Endometrial microvascular endothelial cells (primary cell): Measurements from ENCODE around the gene HOXA2. TPM values are rescaled to one million over a fixed set of nuclear protein-coding genes. Genes with fewer than 3 reads are reported as not detected.

Experiments
- in situ Hi-C: cut with HindIII; loops from 2 replicates; pipeline ENCODE4 v1.10.0; 2017; ENCODE audit warnings: low sequenced_read_pairs, low pct_unique_long_range_greater_than_20kb; ENCODE audit errors: inconsistent ontology term
- total RNA-seq: library from RNA; depleted of rRNA; stranded (reverse); fragments of >200 nt; gene quantifications from one replicate; pipeline ENCODE4 v1.2.3, GENCODE V29; 2015; ENCODE audit errors: inconsistent ontology term

HOXA2 gene
- not detected for total RNA-seq

DNA sequence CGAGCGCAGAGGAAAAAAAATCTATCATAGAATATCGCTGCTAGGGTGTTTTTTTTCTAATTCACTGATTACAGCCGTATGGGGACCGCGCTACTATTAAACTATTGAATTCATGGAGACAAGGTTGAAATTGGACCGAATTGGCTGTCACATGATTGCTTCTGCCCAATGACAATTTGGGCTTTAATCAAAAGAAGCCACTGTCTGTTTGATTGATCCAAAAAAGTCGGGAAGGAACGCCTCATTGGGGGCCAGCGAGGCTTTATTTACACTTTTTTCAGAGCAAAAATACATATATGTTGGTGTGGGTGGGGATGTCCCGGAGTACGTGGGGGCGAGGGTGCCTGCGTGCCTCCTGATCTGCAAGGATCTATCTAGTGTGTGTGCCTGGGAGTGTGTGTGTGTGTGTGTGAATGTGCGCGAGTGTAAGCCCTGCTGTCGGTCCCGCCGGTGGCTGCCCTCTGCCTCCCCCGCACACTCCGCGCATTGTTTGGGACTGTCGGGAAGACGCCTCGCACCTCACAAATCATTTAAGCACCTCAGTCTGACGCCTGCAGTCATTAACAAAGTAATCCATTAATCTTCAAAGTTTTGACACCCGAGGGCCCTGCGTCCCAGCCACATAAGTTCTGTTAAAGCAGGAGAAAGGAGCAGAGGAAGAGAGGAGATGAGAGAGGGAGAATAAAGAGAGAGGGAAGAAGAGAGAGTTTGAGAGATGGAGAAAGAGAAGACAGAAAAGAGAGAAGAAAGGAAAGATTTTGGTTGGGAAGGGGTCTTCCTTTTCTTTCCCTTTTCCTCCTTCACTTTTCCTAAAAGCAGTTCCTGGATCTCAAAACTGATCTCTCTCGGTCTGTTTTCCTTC, at the start of gene HOXA2:
HOXA2 (minus strand) TSS at position 103 of the 862 bp plus-strand sequence. CDS start 183 bp downstream, outside the sequence.
- in situ Hi-C loops: no loop called here

DNA sequence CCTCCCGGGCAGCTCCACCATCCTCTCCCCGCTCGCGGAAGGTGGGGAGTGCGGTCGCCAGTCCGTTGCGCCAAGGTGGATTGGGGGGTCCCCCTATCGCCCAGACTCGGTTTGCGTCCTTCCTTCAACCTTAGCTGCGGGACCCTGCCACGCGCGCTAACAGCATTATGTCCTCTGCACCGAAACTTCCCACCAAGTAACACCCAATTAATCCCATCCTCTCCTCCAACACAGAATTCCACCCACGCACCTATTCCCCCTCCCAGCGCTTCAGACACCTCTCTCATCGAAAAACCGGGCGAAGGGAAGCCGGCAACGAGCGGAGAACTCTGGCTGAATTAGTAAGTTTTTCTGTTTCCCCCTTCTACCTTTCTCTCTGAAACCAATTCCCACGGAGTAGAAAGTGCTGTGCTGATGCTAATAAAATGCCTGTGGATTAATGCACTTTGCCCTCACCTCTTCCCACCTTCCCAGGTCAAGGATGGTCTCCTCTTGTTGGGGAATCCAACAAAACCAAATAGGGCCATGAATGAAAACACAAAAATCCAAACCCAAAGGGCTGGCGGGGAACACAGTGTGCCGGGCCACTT, 49.0 kb upstream of the HOXA2 start:
- in situ Hi-C loops: no loop called here

DNA sequence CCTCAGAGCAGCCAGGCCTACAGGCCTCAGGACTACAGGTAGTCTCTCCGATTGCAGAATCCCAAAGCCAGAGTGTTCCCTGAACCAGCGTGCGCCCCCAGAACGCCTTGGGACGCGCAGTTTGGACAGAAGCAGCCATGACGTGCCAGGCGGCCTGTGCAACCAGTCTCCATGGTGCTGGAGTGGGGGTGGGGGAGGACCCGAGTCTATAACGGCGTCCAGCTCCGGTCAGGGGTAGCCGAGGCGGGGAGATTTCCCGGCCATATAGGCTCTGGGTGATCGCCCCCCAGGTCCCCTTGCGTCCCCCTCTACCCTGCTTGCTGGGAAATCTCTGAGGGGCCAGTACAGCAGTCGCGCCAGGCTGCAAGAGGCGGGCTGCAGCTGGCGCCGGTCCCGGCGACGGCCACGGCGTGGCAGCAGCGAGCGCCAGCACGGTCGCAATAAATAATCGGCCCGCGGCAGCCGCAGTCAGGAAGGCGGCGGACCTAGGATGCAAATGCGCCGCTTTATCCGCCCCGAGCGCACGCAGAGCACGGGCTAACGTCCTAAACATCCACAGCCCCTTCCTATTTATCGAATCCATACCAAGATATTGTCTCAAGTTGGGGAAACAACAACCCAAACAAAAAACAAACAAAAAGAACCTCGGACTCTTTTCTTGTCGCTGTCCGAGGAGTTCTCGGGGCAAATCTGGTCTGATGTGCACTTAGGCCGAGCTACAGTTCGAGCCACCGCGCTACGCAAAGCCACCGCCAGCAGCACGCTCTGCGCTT, 48.3 kb upstream of the HOXA2 start:
- in situ Hi-C loops: no loop called here

DNA sequence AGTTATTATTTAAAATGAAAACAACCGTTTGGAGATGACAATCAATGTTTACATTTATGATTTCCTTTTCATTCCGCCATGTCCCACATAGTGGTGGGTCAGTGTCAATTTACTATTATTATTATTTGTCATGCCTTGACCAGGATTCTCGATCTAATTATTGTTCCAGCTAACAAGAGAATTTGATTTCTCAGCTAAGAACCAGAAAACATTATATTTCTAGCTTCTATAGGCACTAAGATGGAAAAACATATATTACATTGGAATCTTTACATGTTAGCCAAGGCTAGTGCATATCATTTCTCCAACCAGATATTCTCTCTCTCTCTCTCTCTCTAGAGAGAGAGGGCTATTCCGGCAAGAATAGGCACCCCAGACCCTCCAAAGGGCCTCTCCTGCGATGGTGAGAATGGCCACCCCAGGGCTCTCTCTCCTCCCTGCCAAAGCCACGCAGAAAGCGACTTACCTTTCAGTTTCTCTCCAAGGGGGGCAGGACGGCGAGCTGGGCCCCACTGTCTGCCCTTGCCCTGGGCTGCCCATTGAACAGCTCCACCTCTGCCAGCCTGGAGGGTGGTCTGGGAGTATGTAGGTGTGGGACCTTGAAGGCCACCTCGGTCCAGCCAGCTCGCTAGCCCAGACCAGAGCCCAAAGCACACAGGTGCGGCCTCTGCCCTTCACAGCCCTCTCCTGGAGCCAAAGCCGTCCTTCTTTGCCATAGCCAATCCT, 47.5 kb upstream of the HOXA2 start:
- in situ Hi-C loops: no loop called here

DNA sequence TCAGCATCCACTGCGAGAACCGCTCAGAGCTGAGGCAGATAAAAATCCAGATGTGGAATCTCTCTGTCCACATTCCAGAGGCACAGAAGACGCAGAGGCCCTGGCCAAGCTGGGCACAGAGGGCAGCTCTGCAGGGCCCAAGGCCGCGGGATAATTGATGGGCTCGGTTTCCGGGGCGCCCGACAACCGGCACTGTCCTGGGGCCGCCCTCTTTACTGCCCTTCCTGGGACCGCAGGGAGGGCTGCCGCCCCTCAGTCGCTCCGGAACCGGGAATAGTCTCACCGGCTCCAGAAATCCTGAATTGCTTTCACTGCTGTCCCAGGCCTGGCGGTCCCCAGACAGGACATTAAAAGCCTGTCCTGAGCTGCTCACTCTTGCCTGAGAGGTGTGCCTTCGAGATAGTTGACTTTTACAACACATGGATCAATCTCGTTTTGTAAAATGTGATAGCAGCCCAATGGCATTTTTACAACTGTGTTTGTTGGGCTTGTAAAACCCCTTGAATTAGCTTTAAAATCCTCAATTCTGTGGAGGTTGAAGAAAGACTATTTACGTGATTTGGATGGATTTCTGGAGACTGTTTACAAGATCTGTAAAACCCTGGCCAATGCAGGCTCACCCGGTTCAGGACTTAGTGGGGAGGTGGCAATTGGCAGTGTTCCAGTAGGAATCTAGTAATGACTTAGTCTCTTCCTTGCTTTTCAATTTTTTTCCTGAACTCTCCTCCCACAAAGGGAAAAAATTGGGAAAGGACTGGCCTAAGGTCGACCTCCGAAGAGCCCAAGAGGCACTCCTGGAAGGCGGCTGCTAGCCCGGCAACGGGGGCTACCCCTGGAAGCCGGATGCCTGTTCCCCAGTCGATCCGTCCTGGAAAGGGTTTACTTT, 46.5 kb upstream of the HOXA2 start:
- in situ Hi-C loops: no loop called here

DNA sequence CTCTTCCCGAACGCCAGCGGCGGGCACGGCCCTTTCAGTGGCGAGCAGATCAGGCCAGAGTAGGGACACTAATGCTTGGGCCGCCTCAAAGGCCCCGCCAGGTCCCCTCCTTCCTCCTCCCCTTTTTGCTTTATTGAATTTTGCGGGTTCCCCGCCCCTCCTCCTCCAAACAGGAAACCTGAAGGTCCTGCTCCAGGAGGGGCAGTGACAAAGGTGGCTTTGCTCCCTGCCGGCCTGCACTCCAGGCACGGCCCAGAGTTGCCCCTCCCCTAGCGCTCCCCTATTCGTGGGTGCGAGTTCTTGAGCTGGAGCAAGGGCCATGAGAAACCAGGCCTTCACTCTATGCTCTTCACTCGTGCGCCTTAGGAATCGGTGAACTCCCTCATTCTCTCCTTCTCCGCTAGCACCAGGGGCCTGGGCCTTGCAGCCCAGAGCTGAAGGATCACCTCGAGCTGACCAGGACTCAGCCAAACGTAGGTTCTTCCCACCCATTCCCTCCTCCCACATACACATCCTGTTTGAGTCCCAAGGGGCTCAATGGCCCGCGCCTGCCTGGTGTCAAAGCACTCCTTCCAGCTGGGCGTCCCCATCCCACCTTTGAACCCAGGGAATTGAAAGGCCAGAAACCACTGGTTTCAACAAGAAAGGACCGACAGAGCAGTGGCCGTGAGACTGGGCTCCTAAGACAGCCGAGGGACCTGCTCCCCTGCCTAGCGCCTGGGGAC, 45.7 kb upstream of the HOXA2 start:
- in situ Hi-C loops: no loop called here

- in situ Hi-C loops: no loop called here
Measured at GRCh38 chr7:27147199-27148030, 44.9 kb upstream of the HOXA2 start, which contains the start of gene HOXA6. Gene HOXA6, minus strand, starts transcription at chr7:27147774. Its CDS starts 25 bp downstream, at chr7:27147749.

DNA sequence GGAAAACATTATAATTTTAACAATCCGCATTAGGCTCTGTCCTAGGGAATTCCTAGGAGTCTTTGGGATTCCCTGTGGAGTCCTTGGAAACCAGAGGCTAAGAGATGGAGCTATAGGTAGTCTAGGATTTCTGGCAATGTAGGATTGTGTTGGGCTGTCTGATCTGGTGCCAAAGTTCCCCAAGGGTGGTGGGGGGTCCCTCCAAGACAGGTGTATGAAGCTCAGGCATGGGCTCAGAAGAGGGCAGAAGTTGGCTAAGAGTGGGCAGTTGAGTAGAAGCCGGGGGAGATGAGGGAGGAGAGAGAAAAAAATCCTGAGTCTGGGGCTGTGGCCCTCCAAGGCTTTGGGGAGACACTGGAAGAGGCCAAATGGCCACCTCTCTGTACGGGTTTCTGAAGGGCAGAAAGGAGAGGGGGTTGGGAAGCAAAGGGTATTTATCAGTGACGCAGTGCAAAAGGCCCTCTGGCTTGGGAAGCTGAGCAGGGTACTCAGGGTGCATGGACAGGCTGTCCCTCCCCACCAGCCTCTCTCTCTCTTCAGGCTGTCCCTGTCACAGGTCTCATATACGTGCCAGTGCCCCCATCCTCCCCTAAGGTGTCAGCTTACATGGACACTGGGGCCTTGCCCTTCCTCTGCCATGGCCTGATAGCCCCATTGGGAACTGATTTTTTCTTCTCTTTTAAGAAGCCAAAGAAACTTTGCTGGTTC, 44.2 kb upstream of the HOXA2 start:
- in situ Hi-C loops: no loop called here

- in situ Hi-C loops: no loop called here
Measured at GRCh38 chr7:27145914-27146412, 43.5 kb upstream of the HOXA2 start.

- in situ Hi-C loops: no loop called here
Measured at GRCh38 chr7:27145165-27145913, 42.9 kb upstream of the HOXA2 start.

GRCh38 chr7:27144781-27145164, 42.3 kb upstream of the HOXA2 start:
- in situ Hi-C loops: no loop called here

- in situ Hi-C loops: no loop called here
Measured at GRCh38 chr7:27143950-27144780, 41.7 kb upstream of the HOXA2 start.

DNA sequence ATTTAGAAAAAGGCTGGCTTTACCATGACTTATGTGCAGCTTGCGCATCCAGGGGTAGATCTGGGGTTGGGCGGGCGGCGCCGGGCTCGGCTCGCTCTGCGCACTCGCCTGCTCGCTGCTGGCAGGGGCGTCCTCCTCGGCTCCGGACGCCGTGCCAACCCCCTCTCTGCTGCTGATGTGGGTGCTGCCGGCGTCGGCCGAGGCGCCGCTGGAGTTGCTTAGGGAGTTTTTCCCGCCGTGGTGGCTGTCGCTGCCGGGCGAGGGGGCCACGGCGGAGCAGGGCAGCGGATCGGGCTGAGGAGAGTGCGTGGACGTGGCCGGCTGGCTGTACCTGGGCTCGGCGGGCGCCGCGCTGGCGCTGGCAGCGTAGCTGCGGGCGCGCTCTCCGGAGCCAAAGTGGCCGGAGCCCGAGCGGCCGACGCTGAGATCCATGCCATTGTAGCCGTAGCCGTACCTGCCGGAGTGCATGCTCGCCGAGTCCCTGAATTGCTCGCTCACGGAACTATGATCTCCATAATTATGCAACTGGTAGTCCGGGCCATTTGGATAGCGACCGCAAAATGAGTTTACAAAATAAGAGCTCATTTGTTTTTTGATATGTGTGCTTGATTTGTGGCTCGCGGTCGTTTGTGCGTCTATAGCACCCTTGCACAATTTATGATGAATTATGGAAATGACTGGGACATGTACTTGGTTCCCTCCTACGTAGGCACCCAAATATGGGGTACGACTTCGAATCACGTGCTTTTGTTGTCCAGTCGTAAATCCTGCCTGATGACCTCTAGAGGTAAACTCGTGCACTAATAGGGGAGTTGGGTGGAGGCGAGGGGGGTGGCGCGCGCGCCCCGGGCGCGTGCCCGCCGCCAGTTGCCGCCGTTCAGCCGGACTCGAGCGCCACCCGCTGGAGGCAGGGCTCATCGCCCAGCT, 40.8 kb upstream of the HOXA2 start, which contains the start of gene HOXA5:
HOXA5 (minus strand) TSS at position 659 of the 927 bp plus-strand sequence; CDS start at position 585, 74 bp downstream.
- in situ Hi-C loops: no loop called here
